Osteocyte (in vitro differentiated cells): ENCODE data around the gene CLSTN3. TPM values are rescaled to one million over a fixed set of nuclear protein-coding genes. Genes with fewer than 3 reads are reported as not detected.

Experiments
- DNase-seq: peaks from one replicate; pipeline ENCODE4 v3.0.0; 2021; ENCODE audit warnings: mixed read lengths; ENCODE audit not compliant: unreplicated experiment; ENCODE audit errors: extremely low spot score
- H3K27ac Mint-ChIP-seq: one replicate; pipeline ENCODE4 v1.8.0; 2021; ENCODE audit warnings: mild to moderate bottlenecking, mixed read lengths; ENCODE audit not compliant: unreplicated experiment
- H3K27me3 Mint-ChIP-seq: one replicate; pipeline ENCODE4 v1.8.0; 2021; ENCODE audit warnings: mixed read lengths; ENCODE audit not compliant: unreplicated experiment
- H3K36me3 Mint-ChIP-seq: one replicate; pipeline ENCODE4 v1.8.0; 2021; ENCODE audit warnings: mixed read lengths; ENCODE audit not compliant: unreplicated experiment
- H3K4me1 Mint-ChIP-seq: one replicate; pipeline ENCODE4 v1.8.0; 2021; ENCODE audit warnings: mixed read lengths; ENCODE audit not compliant: unreplicated experiment
- H3K4me3 Mint-ChIP-seq: one replicate; pipeline ENCODE4 v1.8.0; 2021; ENCODE audit warnings: mild to moderate bottlenecking, moderate library complexity, mixed read lengths; ENCODE audit not compliant: unreplicated experiment
- H3K9me3 Mint-ChIP-seq: one replicate; pipeline ENCODE4 v1.8.0; 2021; ENCODE audit warnings: mixed read lengths; ENCODE audit not compliant: unreplicated experiment
- CTCF ChIP-seq: fragments of 200-600 bp; sonication (generic); IDR thresholded peaks from 2 replicates; pipeline ENCODE4 v1.5.0; 2021; ENCODE audit warnings: antibody characterized with exemption, mild to moderate bottlenecking, moderate library complexity
- total RNA-seq: library from RNA; stranded (reverse); gene quantifications from 2 replicates; pipeline ENCODE4 v1.2.1, GENCODE V29; 2021

CLSTN3 gene
- total RNA-seq, 1 donor from 2014 or later = 14.4 TPM

GRCh38 chr12:7128681-7129286, 1.4 kb upstream of the CLSTN3 start, which contains the start of gene RBP5:
Gene RBP5 (minus strand): TSS chr12:7128889. CDS start chr12:7128775, 114 bp downstream.
- peaks cover 20% of the 10 kb centered on the region for H3K27me3 Mint-ChIP-seq
- DNase-seq = no peak
- no peaks in the 10 kb centered on the region for H3K9me3 Mint-ChIP-seq
- peaks cover 24% of the 10 kb centered on the region for H3K4me1 Mint-ChIP-seq
- H3K36me3 Mint-ChIP-seq = peaks cover 4% of the 10 kb centered on the region
- H3K27ac Mint-ChIP-seq = no peak within 1 kb of the TSS
- no peak for TF ChIP-seq CTCF
- peak within 1 kb of the TSS; percentile 75 for H3K4me3 Mint-ChIP-seq

- Mint-ChIP-seq H3K27ac (no peak overlapping the region), H3K36me3 (peaks cover 4% of the 10 kb centered on the region), H3K4me1 (peaks cover 24% of the 10 kb centered on the region), H3K27me3 (peaks cover 16% of the 10 kb centered on the region), H3K9me3 (no peaks in the 10 kb centered on the region), H3K4me3 (peak overlapping the region; percentile 75)
- TF ChIP-seq CTCF = no peak
- DNase-seq = no peak
These were observed 792 bp upstream of the CLSTN3 start for GRCh38 chr12:7129287-7129871.

- DNase-seq = no peak
- Mint-ChIP-seq H3K4me1 (peaks cover 24% of the 10 kb centered on the region), H3K9me3 (no peaks in the 10 kb centered on the region), H3K27ac (peak overlapping the region; percentile 42), H3K27me3 (peaks cover 16% of the 10 kb centered on the region), H3K4me3 (peak overlapping the region; percentile 75), H3K36me3 (peaks cover 4% of the 10 kb centered on the region)
- no peak for TF ChIP-seq CTCF
These were observed 730 bp downstream of the CLSTN3 start for GRCh38 chr12:7130701-7131501.

GRCh38 chr12:7131502-7131866, 1.3 kb downstream of the CLSTN3 start:
- no peaks in the 10 kb centered on the region for H3K9me3 Mint-ChIP-seq
- peaks cover 16% of the 10 kb centered on the region for H3K27me3 Mint-ChIP-seq
- TF ChIP-seq CTCF = no peak
- peaks cover 24% of the 10 kb centered on the region for H3K4me1 Mint-ChIP-seq
- H3K4me3 Mint-ChIP-seq = peak overlapping the region; percentile 75
- peaks cover 4% of the 10 kb centered on the region for H3K36me3 Mint-ChIP-seq
- no peak overlapping the region for H3K27ac Mint-ChIP-seq
- no peak for DNase-seq
